NCI-H446 (cell line): ENCODE measurements around the gene CRABP2.

Source experiments
- DNase-seq, 2 experiments: peaks; one replicate each; lab custom pipeline; 2025; lab: John Stamatoyannopoulos, UW

The CRABP2 gene

GRCh38 chr1:156705321-156705917 is at the start of gene CRABP2:
Gene CRABP2 (minus strand): TSS chr1:156705583. CDS start chr1:156705446, 137 bp downstream.
- no peak for DNase-seq

- DNase-seq = no peak
Observed at GRCh38 chr1:156754219-156754618, 48.8 kb upstream of the CRABP2 start.

- DNase-seq = no peak
Observed at GRCh38 chr1:156752843-156753482, 47.6 kb upstream of the CRABP2 start.

- peak; percentile 84 to 98 for DNase-seq
Observed at GRCh38 chr1:156751757-156752481, 46.5 kb upstream of the CRABP2 start.

- DNase-seq = no peak
Observed at GRCh38 chr1:156751451-156751756, 46.0 kb upstream of the CRABP2 start, which contains the start of gene HDGF. Gene HDGF (minus strand): TSS chr1:156751675. CDS start chr1:156751429, 246 bp downstream.

- peak in 1 of 2 experiments; percentile 50 for DNase-seq
Observed at GRCh38 chr1:156750711-156751450, 45.5 kb upstream of the CRABP2 start.

- no peak for DNase-seq
Observed at GRCh38 chr1:156750191-156750672, 44.8 kb upstream of the CRABP2 start.

GRCh38 chr1:156749419-156750118 is 44.2 kb upstream of the CRABP2 start:
- no peak for DNase-seq

- DNase-seq = no peak
Observed at GRCh38 chr1:156748670-156749418, 43.5 kb upstream of the CRABP2 start.

- DNase-seq = no peak
Observed at GRCh38 chr1:156747742-156748669, 42.6 kb upstream of the CRABP2 start.

GRCh38 chr1:156746728-156747631 is 41.6 kb upstream of the CRABP2 start:
- peak; percentile 62 to 79 for DNase-seq

- no peak for DNase-seq
Observed at GRCh38 chr1:156746406-156746727, 41.0 kb upstream of the CRABP2 start.

- DNase-seq = no peak
Observed at GRCh38 chr1:156745881-156746280, 40.5 kb upstream of the CRABP2 start.

GRCh38 chr1:156744786-156745419 is 39.5 kb upstream of the CRABP2 start:
- DNase-seq = no peak

- no peak for DNase-seq
Observed at GRCh38 chr1:156744344-156744743, 39.0 kb upstream of the CRABP2 start.

- no peak for DNase-seq
Observed at GRCh38 chr1:156743367-156744302, 38.3 kb upstream of the CRABP2 start.

GRCh38 chr1:156742801-156743200 is 37.4 kb upstream of the CRABP2 start:
- no peak for DNase-seq
